ENCODE data around the gene SEC61B.

Gene SEC61B

DNA sequence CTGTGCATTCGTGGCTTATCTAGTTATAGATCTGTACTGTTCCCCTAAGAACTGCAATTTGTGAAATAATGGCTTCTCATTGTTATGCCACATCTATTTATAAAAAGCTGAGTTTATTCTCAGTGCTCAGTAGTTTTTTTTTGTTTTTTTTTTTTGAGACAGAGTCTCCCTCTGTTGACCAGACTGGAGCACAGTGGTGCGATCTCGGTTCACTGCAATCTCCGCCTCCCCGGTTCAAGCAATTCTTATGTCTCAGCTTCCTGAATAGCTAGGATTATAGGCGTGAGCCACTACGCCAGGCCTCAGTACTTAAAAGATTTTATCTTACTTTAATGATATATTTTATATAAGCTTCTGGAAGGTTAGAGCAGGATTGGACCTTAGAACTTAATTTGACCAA, 19.0 kb downstream of the SEC61B start:
- no peak overlapping the region for H3K4me3 ChIP-seq (ENCODE audit: low read depth, low read length)
- ChIA-PET POLR2A (no interaction called here), CTCF (interaction anchor here (0.8 kb wide), 1 partner anchor 65 kb away, joined by 3 read pairs; no protein-coding TSS in a partner anchor)
- H3K27ac ChIP-seq (ENCODE audit: extremely low read depth, low read depth, low read length): no peak overlapping the region
- H3K9me3 ChIP-seq (ENCODE audit: control insufficient read depth, insufficient read depth, low read depth, low read length): no peaks in the 10 kb centered on the region
- H3K36me3 ChIP-seq (ENCODE audit: control insufficient read depth in 2 of 2, insufficient read depth in 1 of 2, low read length in 2 of 2): no peaks in the 10 kb centered on the region
- no peak for TF ChIP-seq ZNF169 (tag by site-specific recombination; IDR thresholded peaks at IDR 0.05)
- TF ChIP-seq ZNF596 (tag by site-specific recombination; IDR thresholded peaks at IDR 0.05): no peak
- TF ChIP-seq KLF7 (tag by site-specific recombination; IDR thresholded peaks at IDR 0.05; ENCODE audit: borderline replicate concordance): no peak
- no peak for TF ChIP-seq REPIN1 (tag by site-specific recombination; IDR thresholded peaks at IDR 0.05; ENCODE audit: low read depth)
- no peak for TF ChIP-seq GLIS2 (tag by site-specific recombination; IDR thresholded peaks at IDR 0.05)
- no peak for TF ChIP-seq ZBTB48 (tag by site-specific recombination; IDR thresholded peaks at IDR 0.05)
- no peak for TF ChIP-seq KLF1 (tag by site-specific recombination; IDR thresholded peaks at IDR 0.05)
- TF ChIP-seq ZSCAN16 (tag by site-specific recombination; IDR thresholded peaks at IDR 0.05): no peak
- no peak for TF ChIP-seq ZNF155 (tag by site-specific recombination; IDR thresholded peaks at IDR 0.05)
- TF ChIP-seq ZNF837 (tag by site-specific recombination; IDR thresholded peaks at IDR 0.05): no peak
- no peak for TF ChIP-seq ZFP37 (tag by site-specific recombination; IDR thresholded peaks at IDR 0.05)
- H3K4me1 ChIP-seq (ENCODE audit: control insufficient read depth, insufficient read depth, low read length): no peaks in the 10 kb centered on the region

DNA sequence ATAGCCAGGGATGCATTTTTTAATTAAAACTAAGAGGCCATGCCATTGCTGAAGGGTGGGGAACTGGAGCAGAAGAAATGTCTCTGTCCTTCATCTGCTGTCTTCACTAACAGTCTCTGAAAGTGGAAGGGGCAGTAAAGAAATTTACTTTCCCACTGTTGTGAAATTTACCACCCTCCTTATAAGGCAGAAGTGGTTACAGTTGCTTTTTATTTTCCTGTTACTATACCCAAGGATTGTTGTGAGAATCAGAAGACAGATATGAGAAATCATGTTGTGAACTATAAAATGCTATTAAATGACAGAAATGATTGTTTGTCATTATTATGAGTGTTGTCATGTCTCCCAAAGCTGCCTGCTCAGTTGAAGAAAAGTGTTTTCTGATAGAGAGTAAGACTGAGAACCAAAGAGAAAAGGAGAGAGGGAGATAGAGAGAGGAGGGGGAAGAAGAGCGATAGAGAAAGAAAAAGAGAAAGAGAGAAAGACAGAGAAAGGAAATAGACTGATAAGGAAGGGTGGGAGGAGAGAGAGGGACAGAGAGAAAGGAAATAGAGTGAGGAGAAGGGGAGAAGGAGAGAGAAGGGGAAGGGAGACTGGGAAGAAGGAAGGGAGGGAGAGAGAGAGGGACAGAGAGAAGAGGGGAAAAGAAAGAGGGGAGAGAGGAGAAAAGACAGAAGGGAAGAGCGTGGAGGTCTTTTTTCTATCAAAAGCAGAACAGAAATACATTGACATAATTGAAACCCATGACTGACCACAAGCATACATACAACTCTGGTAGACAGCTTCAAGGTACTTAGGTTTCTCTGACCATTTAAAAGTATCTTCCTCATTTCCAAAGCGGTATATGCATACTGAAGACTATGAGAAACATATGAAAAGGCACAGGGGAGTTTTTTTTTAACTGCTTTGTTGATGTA, 22.5 kb downstream of the SEC61B start:
- Histone ChIP-seq H3K9me3 (ENCODE audit: control insufficient read depth, insufficient read depth, low read depth, low read length) (no peaks in the 10 kb centered on the region), H3K27ac (ENCODE audit: extremely low read depth, low read depth, low read length) (no peak overlapping the region), H3K36me3 (ENCODE audit: control insufficient read depth in 2 of 2, insufficient read depth in 1 of 2, low read length in 2 of 2) (no peaks in the 10 kb centered on the region), H3K4me3 (ENCODE audit: low read depth, low read length) (no peak overlapping the region), H3K4me1 (ENCODE audit: control insufficient read depth, insufficient read depth, low read length) (no peaks in the 10 kb centered on the region)
- TF ChIP-seq PRDM1 (tag by site-specific recombination; IDR thresholded peaks at IDR 0.05) (peak; percentile 86), ZNF596 (tag by site-specific recombination; IDR thresholded peaks at IDR 0.05) (0 out of 2 replicates have a peak, but pooled peaks have one; percentile 4), BCL11A (tag by site-specific recombination; IDR thresholded peaks at IDR 0.05; ENCODE audit: low read depth) (no peak), ZNF366 (tag by site-specific recombination; conservative IDR thresholded peaks at IDR 0.05) (peak; percentile 65; the same call in 1 of the 2 replicates)
- ChIA-PET CTCF (interaction anchor here (0.6 to 2.9 kb wide), 3 partner anchors 13 to 774 kb away, joined by 3 to 8 read pairs (median 4); no protein-coding TSS in a partner anchor), POLR2A (no interaction called here)

DNA sequence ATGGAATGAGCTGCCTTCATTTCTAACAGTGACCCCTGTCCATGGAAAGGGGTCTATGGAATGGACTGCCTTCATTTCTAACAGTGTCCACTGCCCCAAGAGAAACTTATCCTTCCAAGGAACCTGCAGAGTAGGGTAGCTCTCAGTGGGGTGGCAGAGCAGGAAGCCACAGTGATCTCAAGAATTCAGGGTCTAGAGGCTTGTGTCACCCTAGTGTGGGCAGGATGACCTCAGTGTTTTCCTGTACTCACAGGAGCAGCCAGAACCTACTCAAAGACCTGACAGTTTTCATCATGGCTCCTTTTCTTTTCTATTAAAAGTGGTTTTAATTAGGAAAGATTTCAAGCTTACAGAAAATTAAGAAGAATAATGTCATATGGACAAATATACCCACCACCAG, 27.5 kb downstream of the SEC61B start:
- CTCF ChIA-PET: interaction anchor here (0.9 kb wide), 1 partner anchor 1351 kb away, joined by 3 read pairs; no protein-coding TSS in a partner anchor
- Histone ChIP-seq H3K9me3 (ENCODE audit: control insufficient read depth, insufficient read depth, low read depth, low read length) (no peaks in the 10 kb centered on the region), H3K4me3 (ENCODE audit: low read depth, low read length) (no peak overlapping the region), H3K36me3 (ENCODE audit: control insufficient read depth in 2 of 2, insufficient read depth in 1 of 2, low read length in 2 of 2) (no peaks in the 10 kb centered on the region), H3K4me1 (ENCODE audit: control insufficient read depth, insufficient read depth, low read length) (no peaks in the 10 kb centered on the region), H3K27ac (ENCODE audit: extremely low read depth, low read depth, low read length) (no peak overlapping the region)
- POLR2A ChIA-PET: no interaction called here
- TF ChIP-seq, protein P1, sequence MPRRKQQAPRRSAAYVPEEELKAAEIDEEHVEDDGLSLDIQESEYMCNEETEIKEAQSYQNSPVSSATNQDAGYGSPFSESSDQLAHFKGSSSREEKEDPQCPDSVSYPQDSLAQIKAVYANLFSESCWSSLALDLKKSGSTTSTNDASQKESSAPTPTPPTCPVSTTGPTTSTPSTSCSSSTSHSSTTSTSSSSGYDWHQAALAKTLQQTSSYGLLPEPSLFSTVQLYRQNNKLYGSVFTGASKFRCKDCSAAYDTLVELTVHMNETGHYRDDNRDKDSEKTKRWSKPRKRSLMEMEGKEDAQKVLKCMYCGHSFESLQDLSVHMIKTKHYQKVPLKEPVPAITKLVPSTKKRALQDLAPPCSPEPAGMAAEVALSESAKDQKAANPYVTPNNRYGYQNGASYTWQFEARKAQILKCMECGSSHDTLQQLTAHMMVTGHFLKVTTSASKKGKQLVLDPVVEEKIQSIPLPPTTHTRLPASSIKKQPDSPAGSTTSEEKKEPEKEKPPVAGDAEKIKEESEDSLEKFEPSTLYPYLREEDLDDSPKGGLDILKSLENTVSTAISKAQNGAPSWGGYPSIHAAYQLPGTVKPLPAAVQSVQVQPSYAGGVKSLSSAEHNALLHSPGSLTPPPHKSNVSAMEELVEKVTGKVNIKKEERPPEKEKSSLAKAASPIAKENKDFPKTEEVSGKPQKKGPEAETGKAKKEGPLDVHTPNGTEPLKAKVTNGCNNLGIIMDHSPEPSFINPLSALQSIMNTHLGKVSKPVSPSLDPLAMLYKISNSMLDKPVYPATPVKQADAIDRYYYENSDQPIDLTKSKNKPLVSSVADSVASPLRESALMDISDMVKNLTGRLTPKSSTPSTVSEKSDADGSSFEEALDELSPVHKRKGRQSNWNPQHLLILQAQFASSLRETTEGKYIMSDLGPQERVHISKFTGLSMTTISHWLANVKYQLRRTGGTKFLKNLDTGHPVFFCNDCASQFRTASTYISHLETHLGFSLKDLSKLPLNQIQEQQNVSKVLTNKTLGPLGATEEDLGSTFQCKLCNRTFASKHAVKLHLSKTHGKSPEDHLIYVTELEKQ (tag by site-specific recombination; IDR thresholded peaks at IDR 0.05; ENCODE audit: borderline replicate concordance): no peak
- TF ChIP-seq ZNF266 (tag by site-specific recombination; IDR thresholded peaks at IDR 0.05; ENCODE audit: low read depth) (no peak), SP3 (tag by site-specific recombination; IDR thresholded peaks at IDR 0.05) (no peak), ZNF174 (tag by site-specific recombination; IDR thresholded peaks at IDR 0.05) (no peak), ZBTB21 (tag by site-specific recombination; IDR thresholded peaks at IDR 0.05) (no peak), ZSCAN30 (tag by site-specific recombination; IDR thresholded peaks at IDR 0.05) (no peak)
- TF ChIP-seq, protein P2, sequence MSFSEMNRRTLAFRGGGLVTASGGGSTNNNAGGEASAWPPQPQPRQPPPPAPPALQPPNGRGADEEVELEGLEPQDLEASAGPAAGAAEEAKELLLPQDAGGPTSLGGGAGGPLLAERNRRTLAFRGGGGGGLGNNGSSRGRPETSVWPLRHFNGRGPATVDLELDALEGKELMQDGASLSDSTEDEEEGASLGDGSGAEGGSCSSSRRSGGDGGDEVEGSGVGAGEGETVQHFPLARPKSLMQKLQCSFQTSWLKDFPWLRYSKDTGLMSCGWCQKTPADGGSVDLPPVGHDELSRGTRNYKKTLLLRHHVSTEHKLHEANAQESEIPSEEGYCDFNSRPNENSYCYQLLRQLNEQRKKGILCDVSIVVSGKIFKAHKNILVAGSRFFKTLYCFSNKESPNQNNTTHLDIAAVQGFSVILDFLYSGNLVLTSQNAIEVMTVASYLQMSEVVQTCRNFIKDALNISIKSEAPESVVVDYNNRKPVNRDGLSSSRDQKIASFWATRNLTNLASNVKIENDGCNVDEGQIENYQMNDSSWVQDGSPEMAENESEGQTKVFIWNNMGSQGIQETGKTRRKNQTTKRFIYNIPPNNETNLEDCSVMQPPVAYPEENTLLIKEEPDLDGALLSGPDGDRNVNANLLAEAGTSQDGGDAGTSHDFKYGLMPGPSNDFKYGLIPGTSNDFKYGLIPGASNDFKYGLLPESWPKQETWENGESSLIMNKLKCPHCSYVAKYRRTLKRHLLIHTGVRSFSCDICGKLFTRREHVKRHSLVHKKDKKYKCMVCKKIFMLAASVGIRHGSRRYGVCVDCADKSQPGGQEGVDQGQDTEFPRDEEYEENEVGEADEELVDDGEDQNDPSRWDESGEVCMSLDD (tag by site-specific recombination; IDR thresholded peaks at IDR 0.05): no peak
- TF ChIP-seq, protein P3, sequence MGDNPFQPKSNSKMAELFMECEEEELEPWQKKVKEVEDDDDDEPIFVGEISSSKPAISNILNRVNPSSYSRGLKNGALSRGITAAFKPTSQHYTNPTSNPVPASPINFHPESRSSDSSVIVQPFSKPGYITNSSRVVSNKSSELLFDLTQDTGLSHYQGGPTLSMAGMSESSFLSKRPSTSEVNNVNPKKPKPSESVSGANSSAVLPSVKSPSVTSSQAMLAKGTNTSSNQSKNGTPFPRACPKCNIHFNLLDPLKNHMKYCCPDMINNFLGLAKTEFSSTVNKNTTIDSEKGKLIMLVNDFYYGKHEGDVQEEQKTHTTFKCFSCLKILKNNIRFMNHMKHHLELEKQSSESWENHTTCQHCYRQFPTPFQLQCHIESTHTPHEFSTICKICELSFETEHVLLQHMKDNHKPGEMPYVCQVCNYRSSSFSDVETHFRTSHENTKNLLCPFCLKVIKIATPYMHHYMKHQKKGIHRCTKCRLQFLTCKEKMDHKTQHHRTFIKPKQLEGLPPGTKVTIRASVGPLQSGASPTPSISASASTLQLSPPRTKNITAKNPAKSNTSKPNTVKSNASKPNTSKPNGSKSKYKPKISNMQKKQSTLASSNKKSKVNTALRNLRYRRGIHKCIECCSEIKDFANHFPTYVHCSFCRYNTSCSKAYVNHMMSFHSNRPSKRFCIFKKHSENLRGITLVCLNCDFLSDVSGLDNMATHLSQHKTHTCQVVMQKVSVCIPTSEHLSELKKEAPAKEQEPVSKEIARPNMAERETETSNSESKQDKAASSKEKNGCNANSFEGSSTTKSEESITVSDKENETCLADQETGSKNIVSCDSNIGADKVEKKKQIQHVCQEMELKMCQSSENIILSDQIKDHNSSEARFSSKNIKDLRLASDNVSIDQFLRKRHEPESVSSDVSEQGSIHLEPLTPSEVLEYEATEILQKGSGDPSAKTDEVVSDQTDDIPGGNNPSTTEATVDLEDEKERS (tag by site-specific recombination; IDR thresholded peaks at IDR 0.05): no peak
